ENCODE measurements around the gene TUBB8B.
"Not testable (repeated sequence)": the region's sequence is repeated elsewhere in the genome, so short reads cannot be mapped to it uniquely, and the experiment has no call there.

DNA sequence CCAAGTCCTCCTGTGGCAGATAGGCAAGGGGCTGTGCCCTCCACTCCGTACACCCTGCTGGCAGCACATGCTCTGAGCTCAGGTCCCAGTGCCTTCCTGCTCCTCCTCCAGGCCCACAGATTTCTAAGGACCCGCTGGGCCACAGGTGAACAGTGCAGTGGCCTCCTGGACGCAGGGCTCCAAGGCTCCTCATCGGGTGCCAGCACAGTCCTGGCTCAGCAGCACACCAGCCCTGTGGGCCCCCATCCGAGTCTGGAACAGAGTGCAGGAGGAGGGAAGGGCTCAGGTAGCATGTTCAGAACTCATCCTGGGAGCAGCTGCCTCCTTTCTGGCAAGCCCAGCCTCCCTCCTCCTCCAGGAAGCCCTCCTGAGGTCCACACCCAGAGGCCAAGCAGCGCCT is 30.8 kb upstream of the TUBB8B start:
- TF ChIP-seq, protein P1, sequence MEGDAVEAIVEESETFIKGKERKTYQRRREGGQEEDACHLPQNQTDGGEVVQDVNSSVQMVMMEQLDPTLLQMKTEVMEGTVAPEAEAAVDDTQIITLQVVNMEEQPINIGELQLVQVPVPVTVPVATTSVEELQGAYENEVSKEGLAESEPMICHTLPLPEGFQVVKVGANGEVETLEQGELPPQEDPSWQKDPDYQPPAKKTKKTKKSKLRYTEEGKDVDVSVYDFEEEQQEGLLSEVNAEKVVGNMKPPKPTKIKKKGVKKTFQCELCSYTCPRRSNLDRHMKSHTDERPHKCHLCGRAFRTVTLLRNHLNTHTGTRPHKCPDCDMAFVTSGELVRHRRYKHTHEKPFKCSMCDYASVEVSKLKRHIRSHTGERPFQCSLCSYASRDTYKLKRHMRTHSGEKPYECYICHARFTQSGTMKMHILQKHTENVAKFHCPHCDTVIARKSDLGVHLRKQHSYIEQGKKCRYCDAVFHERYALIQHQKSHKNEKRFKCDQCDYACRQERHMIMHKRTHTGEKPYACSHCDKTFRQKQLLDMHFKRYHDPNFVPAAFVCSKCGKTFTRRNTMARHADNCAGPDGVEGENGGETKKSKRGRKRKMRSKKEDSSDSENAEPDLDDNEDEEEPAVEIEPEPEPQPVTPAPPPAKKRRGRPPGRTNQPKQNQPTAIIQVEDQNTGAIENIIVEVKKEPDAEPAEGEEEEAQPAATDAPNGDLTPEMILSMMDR (IDR thresholded peaks at IDR 0.05; ENCODE audit: insufficient read depth, low read length), result not testable (repeated sequence)
- not testable (repeated sequence) for TF ChIP-seq SPI1 (IDR thresholded peaks at IDR 0.05; ENCODE audit: borderline replicate concordance, low read depth)
- TF ChIP-seq, protein P2, sequence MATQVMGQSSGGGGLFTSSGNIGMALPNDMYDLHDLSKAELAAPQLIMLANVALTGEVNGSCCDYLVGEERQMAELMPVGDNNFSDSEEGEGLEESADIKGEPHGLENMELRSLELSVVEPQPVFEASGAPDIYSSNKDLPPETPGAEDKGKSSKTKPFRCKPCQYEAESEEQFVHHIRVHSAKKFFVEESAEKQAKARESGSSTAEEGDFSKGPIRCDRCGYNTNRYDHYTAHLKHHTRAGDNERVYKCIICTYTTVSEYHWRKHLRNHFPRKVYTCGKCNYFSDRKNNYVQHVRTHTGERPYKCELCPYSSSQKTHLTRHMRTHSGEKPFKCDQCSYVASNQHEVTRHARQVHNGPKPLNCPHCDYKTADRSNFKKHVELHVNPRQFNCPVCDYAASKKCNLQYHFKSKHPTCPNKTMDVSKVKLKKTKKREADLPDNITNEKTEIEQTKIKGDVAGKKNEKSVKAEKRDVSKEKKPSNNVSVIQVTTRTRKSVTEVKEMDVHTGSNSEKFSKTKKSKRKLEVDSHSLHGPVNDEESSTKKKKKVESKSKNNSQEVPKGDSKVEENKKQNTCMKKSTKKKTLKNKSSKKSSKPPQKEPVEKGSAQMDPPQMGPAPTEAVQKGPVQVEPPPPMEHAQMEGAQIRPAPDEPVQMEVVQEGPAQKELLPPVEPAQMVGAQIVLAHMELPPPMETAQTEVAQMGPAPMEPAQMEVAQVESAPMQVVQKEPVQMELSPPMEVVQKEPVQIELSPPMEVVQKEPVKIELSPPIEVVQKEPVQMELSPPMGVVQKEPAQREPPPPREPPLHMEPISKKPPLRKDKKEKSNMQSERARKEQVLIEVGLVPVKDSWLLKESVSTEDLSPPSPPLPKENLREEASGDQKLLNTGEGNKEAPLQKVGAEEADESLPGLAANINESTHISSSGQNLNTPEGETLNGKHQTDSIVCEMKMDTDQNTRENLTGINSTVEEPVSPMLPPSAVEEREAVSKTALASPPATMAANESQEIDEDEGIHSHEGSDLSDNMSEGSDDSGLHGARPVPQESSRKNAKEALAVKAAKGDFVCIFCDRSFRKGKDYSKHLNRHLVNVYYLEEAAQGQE (IDR thresholded peaks at IDR 0.05; ENCODE audit: insufficient replicate concordance, low read depth), result not testable (repeated sequence)

Measured in HL-60 (cell line).